ENCODE results near the gene ATRNL1.
"Not testable (repeated sequence)": the region's sequence is repeated elsewhere in the genome, so short reads cannot be mapped to it uniquely, and the experiment has no call there.

The ATRNL1 gene

DNA sequence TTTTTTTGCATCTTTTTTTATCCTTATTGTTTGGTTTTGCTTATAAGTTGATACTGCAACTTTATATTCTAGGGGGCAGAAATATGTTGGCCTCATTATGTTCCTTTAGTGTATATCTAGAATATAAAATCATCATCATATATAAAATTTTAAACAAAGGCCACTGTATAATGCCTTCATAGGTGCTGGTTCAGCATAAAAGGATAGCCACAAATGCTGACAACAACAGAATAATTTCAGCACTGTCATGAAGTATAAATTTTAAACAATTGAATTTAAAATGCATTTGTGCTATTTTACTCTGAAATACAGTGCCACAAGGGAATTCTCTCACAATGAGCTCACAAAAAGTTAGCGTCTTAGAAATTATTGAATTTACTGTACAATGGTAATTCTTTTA lies 285.9 kb downstream of the ATRNL1 start:
- no peak for DNase-seq (ENCODE audit: extremely low read depth, insufficient read length)
- Histone ChIP-seq H3K27me3 (replicated peaks; ENCODE audit: control insufficient read depth, insufficient read depth, low read length) (no peaks in the 10 kb centered on the region), H3K4me3 (replicated peaks; ENCODE audit: low read depth, low read length) (no peak overlapping the region), H3K36me3 (ENCODE audit: control insufficient read depth, insufficient read depth, low read length) (no peaks in the 10 kb centered on the region)
- TF ChIP-seq, protein P1, sequence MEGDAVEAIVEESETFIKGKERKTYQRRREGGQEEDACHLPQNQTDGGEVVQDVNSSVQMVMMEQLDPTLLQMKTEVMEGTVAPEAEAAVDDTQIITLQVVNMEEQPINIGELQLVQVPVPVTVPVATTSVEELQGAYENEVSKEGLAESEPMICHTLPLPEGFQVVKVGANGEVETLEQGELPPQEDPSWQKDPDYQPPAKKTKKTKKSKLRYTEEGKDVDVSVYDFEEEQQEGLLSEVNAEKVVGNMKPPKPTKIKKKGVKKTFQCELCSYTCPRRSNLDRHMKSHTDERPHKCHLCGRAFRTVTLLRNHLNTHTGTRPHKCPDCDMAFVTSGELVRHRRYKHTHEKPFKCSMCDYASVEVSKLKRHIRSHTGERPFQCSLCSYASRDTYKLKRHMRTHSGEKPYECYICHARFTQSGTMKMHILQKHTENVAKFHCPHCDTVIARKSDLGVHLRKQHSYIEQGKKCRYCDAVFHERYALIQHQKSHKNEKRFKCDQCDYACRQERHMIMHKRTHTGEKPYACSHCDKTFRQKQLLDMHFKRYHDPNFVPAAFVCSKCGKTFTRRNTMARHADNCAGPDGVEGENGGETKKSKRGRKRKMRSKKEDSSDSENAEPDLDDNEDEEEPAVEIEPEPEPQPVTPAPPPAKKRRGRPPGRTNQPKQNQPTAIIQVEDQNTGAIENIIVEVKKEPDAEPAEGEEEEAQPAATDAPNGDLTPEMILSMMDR (IDR thresholded peaks at IDR 0.05; ENCODE audit: insufficient read depth, low read length, poor library complexity, severe bottlenecking), result no peak

DNA sequence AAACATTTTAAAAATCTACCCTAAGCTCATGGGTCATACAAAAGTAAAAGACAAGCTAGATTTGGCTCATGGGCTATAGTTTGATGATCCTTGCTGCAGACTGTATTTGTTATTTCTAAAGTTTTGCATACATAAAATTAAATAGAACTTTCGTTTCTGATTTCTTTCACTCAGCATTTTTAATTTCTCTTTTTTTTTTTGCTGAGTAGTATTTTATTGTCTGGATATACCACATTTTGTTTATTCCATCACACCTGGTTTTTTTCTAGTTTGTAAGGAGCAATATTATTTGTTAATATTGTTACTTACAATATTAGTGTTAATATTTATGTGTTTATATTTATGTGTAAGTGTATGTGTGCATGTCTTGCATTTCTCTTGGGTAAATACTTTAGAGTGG lies 291.5 kb downstream of the ATRNL1 start:
- Histone ChIP-seq H3K27me3 (replicated peaks; ENCODE audit: control insufficient read depth, insufficient read depth, low read length) (no peaks in the 10 kb centered on the region), H3K4me3 (replicated peaks; ENCODE audit: low read depth, low read length) (no peak overlapping the region), H3K36me3 (ENCODE audit: control insufficient read depth, insufficient read depth, low read length) (no peaks in the 10 kb centered on the region)
- TF ChIP-seq, protein P1 (IDR thresholded peaks at IDR 0.05; ENCODE audit: insufficient read depth, low read length, poor library complexity, severe bottlenecking), result no peak
- DNase-seq (ENCODE audit: extremely low read depth, insufficient read length), result no peak

DNA sequence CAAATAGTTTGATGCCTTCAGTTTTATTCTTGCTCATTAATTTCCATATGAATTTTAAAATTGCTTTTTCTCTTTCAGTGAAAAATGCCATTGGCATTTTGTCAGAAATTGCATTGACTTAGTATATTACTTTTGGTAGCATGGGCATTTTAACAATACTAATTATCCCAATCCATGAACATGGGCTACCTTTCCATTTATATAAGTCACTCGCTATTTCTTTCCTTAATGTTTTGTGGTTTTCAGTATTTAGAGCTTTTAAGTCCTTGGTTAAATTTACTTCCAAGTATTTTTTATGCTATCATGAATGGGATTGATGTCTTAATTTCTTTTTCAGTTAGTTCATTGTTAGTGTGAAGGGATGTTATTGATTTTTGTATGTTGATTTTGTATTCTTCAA lies 297.4 kb downstream of the ATRNL1 start:
- H3K4me3 ChIP-seq (replicated peaks; ENCODE audit: low read depth, low read length), result no peak overlapping the region
- no peaks in the 10 kb centered on the region for H3K36me3 ChIP-seq (ENCODE audit: control insufficient read depth, insufficient read depth, low read length)
- DNase-seq (ENCODE audit: extremely low read depth, insufficient read length), result no peak
- TF ChIP-seq, protein P1 (IDR thresholded peaks at IDR 0.05; ENCODE audit: insufficient read depth, low read length, poor library complexity, severe bottlenecking), result no peak
- H3K27me3 ChIP-seq (replicated peaks; ENCODE audit: control insufficient read depth, insufficient read depth, low read length), result no peaks in the 10 kb centered on the region

DNA sequence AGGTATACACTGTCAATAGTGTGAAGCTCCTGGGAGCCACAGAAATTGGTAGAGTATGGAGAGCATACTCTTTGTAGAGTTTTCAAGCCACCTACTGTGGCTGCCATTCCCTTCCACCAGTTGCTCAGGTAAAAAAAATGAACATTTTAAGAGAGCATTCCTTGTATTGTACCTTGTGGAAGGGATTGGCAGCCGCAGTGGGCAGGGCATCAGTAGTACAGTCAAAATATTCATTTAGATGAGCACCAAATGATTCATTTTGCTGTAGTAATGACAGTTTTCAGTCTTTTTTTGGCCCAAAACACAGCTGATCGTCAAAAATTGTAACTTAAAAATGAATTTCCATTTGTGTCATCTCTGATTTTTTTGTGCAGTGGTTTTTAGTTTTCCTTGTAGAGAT lies 304.9 kb downstream of the ATRNL1 start:
- DNase-seq (ENCODE audit: extremely low read depth, insufficient read length), result no peak
- Histone ChIP-seq H3K27me3 (replicated peaks; ENCODE audit: control insufficient read depth, insufficient read depth, low read length) (no peaks in the 10 kb centered on the region), H3K36me3 (ENCODE audit: control insufficient read depth, insufficient read depth, low read length) (no peaks in the 10 kb centered on the region), H3K4me3 (replicated peaks; ENCODE audit: low read depth, low read length) (no peak overlapping the region)
- TF ChIP-seq, protein P1 (IDR thresholded peaks at IDR 0.05; ENCODE audit: insufficient read depth, low read length, poor library complexity, severe bottlenecking), result no peak

DNA sequence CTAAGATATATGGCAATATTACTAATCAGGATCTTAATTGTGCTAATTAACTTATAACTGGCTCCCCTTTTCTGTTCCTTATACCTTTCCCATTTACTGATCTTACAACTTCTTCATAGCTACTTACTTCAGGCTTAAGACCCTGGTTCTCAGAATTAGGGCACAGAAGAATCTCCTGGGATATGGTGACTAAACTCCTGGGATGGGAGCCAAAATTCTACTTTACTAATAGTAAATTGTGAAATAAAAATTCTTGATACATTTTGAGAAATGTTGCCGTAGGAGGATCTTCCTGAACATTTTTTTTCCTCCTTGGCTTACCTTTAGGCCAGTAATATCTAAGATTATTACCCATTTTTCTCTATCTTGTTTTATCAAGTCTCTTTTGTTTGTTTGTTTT lies 309.5 kb downstream of the ATRNL1 start:
- TF ChIP-seq, protein P1 (IDR thresholded peaks at IDR 0.05; ENCODE audit: insufficient read depth, low read length, poor library complexity, severe bottlenecking), result no peak
- no peak for DNase-seq (ENCODE audit: extremely low read depth, insufficient read length)
- H3K27me3 ChIP-seq (replicated peaks; ENCODE audit: control insufficient read depth, insufficient read depth, low read length), result no peaks in the 10 kb centered on the region
- H3K4me3 ChIP-seq (replicated peaks; ENCODE audit: low read depth, low read length), result no peak overlapping the region
- H3K36me3 ChIP-seq (ENCODE audit: control insufficient read depth, insufficient read depth, low read length), result no peaks in the 10 kb centered on the region

DNA sequence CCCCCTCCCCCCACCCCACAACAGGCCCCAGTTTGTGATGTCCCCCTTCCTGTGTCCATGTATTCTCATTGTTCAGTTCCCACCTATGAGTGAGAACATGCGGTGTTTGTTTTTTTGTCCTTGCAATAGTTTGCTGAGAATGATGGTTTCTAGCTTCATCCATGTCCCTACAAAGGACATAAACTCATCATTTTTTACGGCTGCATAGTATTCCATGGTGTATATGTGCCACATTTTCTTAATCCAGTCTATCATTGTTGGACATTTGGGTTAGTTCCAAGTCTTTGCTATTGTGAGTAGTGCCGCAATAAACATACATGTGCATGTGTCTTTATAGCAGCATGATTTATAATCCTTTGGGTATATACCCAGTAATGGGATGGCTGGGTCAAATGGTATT lies 312.7 kb downstream of the ATRNL1 start:
- DNase-seq (ENCODE audit: extremely low read depth, insufficient read length); H3K4me3 ChIP-seq (replicated peaks; ENCODE audit: low read depth, low read length); H3K36me3 ChIP-seq (ENCODE audit: control insufficient read depth, insufficient read depth, low read length); H3K27me3 ChIP-seq (replicated peaks; ENCODE audit: control insufficient read depth, insufficient read depth, low read length): not testable (repeated sequence)
